GM12875 (cell line): Measurements from ENCODE around the gene ZNF511.

Source experiments
- H3K4me3 ChIP-seq: one replicate; pipeline ENCODE4 v1.5.1; 2011; ENCODE audit warnings: low read depth, low read length, control low read depth
- TF ChIP-seq, protein P1 (sequence below): IDR thresholded peaks from 2 replicates; pipeline ENCODE4 v1.5.1; 2011; ENCODE audit warnings: low read depth, mild to moderate bottlenecking, control low read depth, inconsistent platforms, low read length, moderate library complexity, borderline replicate concordance; ENCODE audit not compliant: insufficient read depth

ZNF511 gene

DNA sequence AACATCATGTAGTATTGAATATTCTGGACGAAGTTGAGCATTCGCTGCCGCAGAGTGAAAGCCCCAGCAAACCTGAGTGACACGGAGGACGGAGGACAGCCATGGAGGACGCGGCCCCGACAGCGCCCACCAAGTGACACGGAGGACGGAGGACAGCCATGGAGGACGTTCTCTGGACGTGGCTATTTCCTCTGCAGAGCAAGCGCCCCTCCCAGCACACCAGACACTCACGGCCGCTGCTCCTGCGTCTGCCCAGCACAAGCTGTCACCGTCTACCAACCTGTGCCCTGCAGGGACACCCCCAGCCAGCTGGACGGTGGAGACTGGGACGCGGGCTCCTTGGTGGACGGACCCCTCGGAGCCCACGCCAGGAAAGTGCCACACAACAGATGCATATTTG is 24.8 kb upstream of the ZNF511 start:
- TF ChIP-seq, protein P1, sequence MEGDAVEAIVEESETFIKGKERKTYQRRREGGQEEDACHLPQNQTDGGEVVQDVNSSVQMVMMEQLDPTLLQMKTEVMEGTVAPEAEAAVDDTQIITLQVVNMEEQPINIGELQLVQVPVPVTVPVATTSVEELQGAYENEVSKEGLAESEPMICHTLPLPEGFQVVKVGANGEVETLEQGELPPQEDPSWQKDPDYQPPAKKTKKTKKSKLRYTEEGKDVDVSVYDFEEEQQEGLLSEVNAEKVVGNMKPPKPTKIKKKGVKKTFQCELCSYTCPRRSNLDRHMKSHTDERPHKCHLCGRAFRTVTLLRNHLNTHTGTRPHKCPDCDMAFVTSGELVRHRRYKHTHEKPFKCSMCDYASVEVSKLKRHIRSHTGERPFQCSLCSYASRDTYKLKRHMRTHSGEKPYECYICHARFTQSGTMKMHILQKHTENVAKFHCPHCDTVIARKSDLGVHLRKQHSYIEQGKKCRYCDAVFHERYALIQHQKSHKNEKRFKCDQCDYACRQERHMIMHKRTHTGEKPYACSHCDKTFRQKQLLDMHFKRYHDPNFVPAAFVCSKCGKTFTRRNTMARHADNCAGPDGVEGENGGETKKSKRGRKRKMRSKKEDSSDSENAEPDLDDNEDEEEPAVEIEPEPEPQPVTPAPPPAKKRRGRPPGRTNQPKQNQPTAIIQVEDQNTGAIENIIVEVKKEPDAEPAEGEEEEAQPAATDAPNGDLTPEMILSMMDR, result no peak
- H3K4me3 ChIP-seq, result no peak overlapping the region

DNA sequence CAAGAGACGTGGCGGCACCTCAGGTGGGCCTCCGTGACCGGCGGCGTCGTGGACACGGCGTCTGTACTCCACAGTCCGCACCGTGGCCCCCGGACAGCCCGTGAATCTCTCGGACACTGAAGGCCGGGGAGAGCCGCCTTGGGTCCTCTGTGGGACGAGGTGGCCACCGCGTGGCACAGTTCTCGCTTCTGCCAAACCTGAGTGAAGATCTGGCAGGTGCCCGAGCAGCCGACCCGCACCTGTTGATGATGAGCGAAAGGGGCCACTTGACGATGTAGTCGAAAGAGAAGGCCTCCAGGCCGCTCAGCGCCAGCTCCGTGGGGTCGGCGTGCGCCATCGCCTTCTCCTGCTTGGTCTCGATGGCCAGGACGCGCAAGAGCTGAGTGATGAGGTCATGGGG is 23.5 kb upstream of the ZNF511 start:
- no peak overlapping the region for H3K4me3 ChIP-seq
- TF ChIP-seq, protein P1, result no peak

DNA sequence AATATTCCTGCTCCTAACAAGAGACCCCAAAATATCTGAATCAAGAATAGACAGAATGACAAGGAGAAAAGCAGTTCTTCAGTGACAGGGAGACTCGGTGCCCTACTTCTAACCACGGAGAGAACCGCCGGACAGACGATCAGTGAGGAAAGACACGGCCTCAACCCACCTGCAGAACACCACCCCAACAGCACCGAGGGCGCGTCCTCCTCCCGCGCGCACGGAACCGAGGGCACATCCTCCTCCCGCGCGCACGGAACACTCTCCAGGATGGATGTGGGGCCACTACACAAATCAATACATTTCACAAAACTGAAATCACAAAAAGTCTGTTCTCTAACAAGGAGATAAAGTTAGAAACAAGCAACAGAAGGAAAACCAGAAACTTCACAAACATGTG is 22.3 kb upstream of the ZNF511 start:
- TF ChIP-seq, protein P1, result no peak
- no peak overlapping the region for H3K4me3 ChIP-seq

DNA sequence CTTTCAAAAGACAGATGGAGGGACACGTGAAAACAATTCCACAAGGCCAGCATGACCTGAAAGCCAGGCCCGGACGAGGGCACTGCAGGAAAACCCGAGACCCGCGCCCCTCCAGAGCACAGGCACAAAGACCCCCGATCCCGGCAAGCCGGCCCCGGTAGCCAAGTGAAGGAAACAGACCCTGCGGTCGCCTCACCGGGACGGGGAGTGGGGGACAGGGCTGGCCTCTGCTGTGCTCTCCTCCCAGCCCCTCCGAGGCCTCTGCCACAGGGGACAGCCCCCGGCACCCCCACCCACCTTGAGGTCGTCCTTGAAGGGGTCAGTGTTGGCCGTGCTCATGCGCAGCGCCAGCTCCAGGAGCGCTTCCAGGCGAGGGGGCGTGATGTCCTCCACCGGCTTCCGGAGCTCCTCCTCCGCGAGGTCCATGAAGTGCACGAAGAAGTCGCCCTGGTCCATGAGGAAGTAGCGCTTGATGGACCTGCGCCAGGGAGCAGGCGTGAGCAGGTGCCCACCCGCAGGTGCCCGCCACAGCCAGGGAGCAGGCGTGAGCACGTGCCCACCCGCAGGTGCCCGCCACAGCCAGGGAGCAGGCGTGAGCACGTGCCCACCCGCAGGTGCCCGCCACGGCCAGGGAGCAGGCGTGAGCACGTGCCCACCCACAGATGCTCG is 20.7 kb upstream of the ZNF511 start:
- no peak overlapping the region for H3K4me3 ChIP-seq
- TF ChIP-seq, protein P1, result no peak

DNA sequence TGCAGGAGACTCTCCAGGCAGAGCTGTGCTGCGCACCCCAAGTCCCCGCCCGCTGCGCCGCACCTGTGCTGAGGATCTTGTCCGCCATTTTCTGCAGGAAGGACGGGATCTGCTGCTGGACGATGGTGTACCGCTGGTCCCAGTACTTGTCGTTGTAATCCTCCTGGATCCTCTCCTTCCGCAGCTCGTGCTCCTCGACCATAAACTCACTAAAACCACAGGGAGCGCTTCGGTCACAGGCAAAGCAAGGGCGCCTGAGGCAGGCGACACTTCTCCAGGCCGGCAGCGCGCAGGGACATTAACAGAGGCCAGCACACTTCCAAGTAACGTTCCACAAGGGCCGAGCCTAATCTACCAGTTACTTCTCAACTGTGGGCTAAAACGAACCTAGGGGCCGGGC is 19.0 kb upstream of the ZNF511 start:
- H3K4me3 ChIP-seq, result no peak overlapping the region
- TF ChIP-seq, protein P1, result no peak

DNA sequence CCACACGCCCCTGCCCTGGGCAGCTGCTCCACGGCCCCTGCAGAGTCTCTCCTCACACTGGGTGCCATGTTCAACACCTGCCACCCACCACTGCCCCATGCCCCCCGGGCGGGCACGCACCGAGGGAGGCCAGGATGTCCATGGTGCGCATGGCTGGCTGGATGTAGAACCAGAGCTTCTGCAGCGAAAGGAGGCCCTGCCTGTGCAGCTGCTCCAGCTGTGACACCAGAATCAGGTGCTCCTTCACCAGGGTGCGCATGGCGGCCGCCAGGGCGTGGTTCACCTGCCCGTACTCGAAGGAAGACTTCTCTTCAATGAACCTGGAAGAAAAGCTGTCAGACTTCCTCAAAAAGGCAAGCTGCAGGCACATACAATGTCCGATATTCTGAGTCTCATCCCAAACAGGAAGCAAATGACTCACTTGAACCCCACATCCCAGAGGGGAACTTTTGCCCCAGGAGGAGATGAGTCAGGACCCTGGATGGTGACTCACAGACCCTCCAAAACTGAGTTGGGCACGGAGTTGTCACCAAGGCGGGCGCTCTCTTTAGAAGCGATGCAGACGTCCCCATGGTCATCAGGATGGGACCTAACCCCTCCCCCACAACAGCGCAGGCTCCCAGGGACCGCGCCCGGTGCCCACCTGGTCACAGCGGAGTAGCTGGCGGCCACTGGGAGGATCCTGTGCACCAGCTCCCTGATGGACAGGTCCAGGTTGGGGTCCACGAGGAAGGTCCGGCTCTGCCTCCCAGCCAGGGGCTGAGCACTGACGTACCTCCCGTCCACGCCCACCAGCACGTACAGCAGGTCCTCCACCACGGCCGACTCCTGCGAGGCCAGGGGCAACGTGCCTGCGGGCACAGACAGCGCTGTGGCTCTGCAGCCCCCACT is 15.6 kb upstream of the ZNF511 start:
- TF ChIP-seq, protein P1, result no peak
- H3K4me3 ChIP-seq, result no peak overlapping the region

DNA sequence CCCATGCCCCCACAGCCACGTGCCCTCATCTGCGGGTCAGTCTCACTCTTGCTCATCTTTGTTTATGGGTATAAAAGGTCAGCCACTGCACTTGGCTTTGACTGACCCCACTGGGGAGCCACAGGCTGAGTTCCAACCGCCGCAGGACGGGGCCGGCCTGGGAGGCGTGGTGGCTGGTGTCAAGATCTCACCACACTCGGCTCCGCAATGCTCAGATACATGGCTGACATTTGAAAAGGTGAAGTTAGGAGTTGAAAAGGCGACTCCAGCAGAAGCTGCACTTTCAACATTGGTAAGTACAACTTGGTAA is 14.9 kb upstream of the ZNF511 start:
- H3K4me3 ChIP-seq, result no peak overlapping the region
- TF ChIP-seq, protein P1, result no peak
